Fibroblast of upper back skin (primary cell): ENCODE data around the gene CAMSAP1.

ENCODE experiments used
- DNase-seq: peaks from one replicate; pipeline ENCODE4 v3.0.0-alpha.2; 2013

The CAMSAP1 gene

GRCh38 chr9:135827866-135828580 lies 79.3 kb downstream of the CAMSAP1 start:
- DNase-seq: no peak

- no peak for DNase-seq
These were observed 80.0 kb downstream of the CAMSAP1 start for GRCh38 chr9:135827301-135827700.

- DNase-seq: no peak
These were observed 81.2 kb downstream of the CAMSAP1 start for GRCh38 chr9:135826188-135826545.

- no peak for DNase-seq
These were observed 81.7 kb downstream of the CAMSAP1 start for GRCh38 chr9:135825435-135826187.

- no peak for DNase-seq
These were observed 84.3 kb downstream of the CAMSAP1 start for GRCh38 chr9:135823036-135823435.

- DNase-seq: no peak
These were observed 85.0 kb downstream of the CAMSAP1 start for GRCh38 chr9:135822374-135822755.

- no peak for DNase-seq
These were observed 85.5 kb downstream of the CAMSAP1 start for GRCh38 chr9:135821733-135822373.

- DNase-seq: no peak
These were observed 86.2 kb downstream of the CAMSAP1 start for GRCh38 chr9:135821116-135821515.

- no peak for DNase-seq
These were observed 86.7 kb downstream of the CAMSAP1 start for GRCh38 chr9:135820661-135821060.

GRCh38 chr9:135819905-135820304 lies 87.4 kb downstream of the CAMSAP1 start:
- DNase-seq: no peak

GRCh38 chr9:135818718-135819475 lies 88.4 kb downstream of the CAMSAP1 start:
- DNase-seq: no peak

- DNase-seq: no peak
These were observed 89.2 kb downstream of the CAMSAP1 start for GRCh38 chr9:135817951-135818717.

GRCh38 chr9:135816651-135816970 lies 90.7 kb downstream of the CAMSAP1 start:
- DNase-seq: no peak

GRCh38 chr9:135815830-135816650 lies 91.3 kb downstream of the CAMSAP1 start:
- DNase-seq: no peak

GRCh38 chr9:135815413-135815812 lies 91.9 kb downstream of the CAMSAP1 start:
- DNase-seq: no peak

GRCh38 chr9:135814421-135815095 lies 92.8 kb downstream of the CAMSAP1 start:
- no peak for DNase-seq

- no peak for DNase-seq
These were observed 93.6 kb downstream of the CAMSAP1 start for GRCh38 chr9:135813671-135814290.

- no peak for DNase-seq
These were observed 94.4 kb downstream of the CAMSAP1 start for GRCh38 chr9:135812961-135813360.

- DNase-seq: peak; percentile 27
These were observed 95.5 kb downstream of the CAMSAP1 start for GRCh38 chr9:135811801-135812200.

- no peak for DNase-seq
These were observed 96.4 kb downstream of the CAMSAP1 start for GRCh38 chr9:135810806-135811575.
